GM12872 (cell line): ENCODE data around the gene SKP2.

Experiments
- TF ChIP-seq, protein P1 (sequence below): IDR thresholded peaks from 3 replicates; pipeline ENCODE4 v1.5.1; 2011; ENCODE audit warnings: low read depth, mild to moderate bottlenecking, low read length, moderate library complexity; ENCODE audit not compliant: insufficient read depth

SKP2 gene

DNA sequence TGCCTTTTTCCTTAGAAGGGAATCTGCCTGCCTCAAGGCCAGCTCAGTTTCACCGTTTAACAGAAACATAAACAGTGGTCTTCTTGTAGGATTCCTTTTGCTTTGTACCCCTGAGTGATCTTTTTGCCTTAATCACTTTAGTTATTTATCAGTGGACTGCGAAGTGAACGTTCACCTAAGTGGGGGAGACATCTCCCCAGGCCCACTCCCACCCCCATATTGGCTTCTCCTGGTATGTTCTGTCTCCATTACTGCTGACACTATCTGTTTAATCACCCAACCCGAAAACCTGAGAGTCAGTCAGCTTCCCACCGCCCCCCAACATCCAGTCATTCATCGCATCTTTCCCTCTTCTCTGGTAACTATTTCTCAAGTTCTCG, 1.4 kb downstream of the SKP2 start:
- TF ChIP-seq, protein P1, sequence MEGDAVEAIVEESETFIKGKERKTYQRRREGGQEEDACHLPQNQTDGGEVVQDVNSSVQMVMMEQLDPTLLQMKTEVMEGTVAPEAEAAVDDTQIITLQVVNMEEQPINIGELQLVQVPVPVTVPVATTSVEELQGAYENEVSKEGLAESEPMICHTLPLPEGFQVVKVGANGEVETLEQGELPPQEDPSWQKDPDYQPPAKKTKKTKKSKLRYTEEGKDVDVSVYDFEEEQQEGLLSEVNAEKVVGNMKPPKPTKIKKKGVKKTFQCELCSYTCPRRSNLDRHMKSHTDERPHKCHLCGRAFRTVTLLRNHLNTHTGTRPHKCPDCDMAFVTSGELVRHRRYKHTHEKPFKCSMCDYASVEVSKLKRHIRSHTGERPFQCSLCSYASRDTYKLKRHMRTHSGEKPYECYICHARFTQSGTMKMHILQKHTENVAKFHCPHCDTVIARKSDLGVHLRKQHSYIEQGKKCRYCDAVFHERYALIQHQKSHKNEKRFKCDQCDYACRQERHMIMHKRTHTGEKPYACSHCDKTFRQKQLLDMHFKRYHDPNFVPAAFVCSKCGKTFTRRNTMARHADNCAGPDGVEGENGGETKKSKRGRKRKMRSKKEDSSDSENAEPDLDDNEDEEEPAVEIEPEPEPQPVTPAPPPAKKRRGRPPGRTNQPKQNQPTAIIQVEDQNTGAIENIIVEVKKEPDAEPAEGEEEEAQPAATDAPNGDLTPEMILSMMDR, result no peak

DNA sequence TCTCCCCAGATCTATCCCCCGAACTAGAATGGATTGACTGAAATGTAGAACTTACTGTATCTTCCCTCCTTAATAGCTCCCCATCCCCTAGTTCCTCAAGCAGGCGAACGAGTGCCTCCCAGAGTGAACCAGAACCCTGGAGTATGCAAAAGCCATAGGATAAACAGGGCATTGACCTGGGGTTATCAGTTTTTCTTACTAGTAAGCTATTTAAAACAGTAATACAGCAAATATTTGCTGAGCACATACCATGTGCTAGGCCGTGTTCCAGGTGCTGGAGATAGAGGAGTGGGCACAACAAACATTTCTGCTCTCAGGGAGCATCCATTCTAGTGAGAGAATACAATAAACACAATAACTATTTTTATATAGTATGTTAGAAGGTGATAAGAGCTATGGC, 1.8 kb downstream of the SKP2 start:
- TF ChIP-seq, protein P1, result no peak

DNA sequence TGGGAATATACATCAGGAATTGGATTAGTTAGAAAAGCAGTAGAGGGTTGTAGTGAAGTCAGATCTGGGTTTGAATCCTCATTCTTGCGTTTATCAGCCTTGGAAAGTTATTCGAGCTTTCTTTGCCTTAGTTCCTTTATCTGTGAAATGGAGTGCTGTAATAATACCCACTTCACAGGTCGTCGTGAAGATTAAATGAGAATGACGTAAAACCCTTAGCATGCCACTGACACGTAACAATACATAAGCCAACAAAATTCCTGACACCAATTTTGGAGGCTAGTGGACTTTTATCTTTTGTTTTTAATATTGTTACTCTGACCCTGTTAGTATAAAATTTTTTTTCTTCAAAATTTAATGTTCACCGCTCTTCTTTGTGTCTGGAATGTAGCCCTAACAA, 3.4 kb downstream of the SKP2 start:
- TF ChIP-seq, protein P1, result no peak

DNA sequence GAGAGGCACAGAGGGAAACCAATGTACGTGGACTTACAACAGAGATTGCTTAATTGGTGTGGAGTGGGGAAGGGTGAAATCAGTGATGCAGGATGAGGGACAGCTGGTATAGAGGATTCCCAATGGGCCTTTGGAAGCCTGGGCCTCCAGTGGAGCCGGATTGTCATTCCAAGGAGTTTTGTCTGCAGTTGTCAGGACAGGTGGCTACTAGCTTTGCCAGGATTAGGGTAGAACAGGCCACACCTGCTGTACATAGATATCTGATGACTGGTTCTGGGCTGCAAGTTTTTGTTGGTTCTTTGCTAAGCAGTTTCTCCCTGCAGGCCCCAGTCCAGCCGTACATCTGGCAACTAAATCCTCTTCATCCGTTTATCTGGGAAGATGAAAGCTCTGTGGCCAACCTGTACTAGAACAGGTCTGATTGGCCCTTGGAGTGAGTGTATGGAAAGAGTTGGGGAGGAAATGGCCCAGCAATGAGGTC, 4.2 kb downstream of the SKP2 start:
- TF ChIP-seq, protein P1, result no peak

DNA sequence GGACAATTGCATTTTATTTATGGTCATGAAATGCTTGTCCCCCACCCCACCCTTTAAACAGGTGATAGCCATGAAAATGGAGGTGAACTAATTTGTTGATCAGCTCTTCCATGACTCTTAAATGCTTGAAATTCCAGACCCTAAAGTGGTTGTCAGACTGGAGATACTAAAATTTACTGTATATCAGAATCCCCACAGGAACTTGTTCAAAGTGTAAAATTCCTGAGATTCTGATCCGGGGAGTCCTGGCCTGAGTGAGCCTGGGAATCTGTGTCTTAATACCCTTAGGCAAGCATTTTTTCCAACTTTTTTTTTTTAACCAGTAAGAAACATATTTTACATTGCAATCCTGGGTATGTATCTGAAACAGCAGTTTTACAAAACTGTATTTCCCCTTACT, 4.7 kb downstream of the SKP2 start:
- TF ChIP-seq, protein P1, result no peak

DNA sequence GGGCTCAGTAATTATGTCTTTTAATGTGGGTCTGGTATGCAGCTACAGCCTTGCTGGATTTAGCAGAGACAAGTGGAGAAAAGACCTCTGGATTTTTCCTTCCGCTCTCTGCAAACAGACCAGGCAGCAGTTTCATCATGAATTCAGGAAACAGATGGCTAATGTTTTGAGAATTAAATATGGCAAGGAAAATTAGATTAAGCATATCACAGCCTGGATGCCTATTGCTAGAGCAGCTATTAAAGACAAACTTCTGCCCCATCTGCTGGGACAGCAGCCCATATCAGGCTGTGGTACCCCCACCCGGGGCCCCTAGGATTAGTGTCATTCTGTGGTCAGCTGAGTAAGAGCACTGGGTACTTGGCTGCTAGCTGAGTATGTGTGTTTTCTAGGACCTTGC, 6.2 kb downstream of the SKP2 start:
- TF ChIP-seq, protein P1, result no peak

DNA sequence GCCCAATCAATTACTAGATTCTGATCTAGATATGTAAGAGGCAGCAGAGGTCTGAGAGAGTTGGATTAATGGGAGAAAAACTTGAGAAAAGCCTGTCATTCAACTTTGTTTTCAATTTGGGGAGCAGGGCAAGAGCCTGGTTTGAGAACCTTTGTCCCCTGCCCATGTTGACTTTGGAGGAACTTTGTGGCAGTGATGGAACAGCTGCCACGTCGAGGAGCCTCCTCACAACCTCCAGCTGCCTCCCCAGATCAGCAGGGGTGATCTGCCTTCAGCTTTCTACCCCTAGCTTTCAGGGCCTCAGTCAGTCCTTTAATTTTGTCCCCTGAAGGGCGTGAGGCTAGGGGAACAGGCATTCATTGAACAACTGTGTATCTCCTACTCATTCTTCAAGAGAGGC, 8.7 kb downstream of the SKP2 start:
- TF ChIP-seq, protein P1, result no peak

DNA sequence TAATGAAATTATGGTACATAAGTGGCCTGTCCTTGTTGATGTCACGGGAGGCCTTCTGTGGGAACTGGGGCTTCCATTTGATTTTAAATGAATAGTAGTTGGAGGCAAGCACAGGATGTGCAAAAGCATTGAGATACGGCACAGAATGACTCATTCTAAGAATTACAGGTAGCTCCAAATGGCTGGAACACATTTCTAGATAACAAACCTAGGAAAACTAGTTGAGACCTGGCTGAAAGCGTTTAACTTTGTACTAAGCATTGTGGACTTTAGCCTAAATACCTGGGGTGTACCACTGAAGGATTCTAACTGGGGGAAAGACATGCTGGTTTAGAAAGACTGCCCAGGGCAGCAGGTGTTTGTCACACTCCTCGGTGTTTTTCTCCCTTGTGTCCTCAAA, 9.4 kb downstream of the SKP2 start:
- TF ChIP-seq, protein P1, result no peak
